ENCODE measurements around the gene USP40.

The USP40 gene

DNA sequence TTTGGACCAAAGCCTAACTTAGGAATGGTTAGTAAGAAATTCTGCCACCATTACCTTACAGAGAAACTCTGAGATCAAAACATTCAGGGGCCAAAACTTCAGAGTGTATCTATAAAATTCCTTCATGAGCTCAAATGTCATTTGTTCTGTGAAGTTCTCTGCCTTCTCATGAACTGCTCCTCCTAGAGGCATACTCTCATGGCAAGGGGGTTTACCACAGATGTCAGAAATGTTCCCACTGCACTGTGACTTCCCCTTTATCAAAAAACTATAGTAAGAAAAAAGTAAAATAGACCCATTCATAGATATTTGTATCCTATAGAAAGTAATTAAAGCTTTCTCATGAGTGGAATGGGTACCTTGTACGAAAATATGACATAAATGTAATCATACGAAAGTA is 68.5 kb downstream of the USP40 start:
- TF ChIP-seq, protein P1, sequence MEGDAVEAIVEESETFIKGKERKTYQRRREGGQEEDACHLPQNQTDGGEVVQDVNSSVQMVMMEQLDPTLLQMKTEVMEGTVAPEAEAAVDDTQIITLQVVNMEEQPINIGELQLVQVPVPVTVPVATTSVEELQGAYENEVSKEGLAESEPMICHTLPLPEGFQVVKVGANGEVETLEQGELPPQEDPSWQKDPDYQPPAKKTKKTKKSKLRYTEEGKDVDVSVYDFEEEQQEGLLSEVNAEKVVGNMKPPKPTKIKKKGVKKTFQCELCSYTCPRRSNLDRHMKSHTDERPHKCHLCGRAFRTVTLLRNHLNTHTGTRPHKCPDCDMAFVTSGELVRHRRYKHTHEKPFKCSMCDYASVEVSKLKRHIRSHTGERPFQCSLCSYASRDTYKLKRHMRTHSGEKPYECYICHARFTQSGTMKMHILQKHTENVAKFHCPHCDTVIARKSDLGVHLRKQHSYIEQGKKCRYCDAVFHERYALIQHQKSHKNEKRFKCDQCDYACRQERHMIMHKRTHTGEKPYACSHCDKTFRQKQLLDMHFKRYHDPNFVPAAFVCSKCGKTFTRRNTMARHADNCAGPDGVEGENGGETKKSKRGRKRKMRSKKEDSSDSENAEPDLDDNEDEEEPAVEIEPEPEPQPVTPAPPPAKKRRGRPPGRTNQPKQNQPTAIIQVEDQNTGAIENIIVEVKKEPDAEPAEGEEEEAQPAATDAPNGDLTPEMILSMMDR (IDR thresholded peaks at IDR 0.05; ENCODE audit: borderline replicate concordance, control extremely low read depth, extremely low read depth, insufficient read depth, missing control alignments): no peak
- DNase-seq (ENCODE audit: low spot score): no peak

DNA sequence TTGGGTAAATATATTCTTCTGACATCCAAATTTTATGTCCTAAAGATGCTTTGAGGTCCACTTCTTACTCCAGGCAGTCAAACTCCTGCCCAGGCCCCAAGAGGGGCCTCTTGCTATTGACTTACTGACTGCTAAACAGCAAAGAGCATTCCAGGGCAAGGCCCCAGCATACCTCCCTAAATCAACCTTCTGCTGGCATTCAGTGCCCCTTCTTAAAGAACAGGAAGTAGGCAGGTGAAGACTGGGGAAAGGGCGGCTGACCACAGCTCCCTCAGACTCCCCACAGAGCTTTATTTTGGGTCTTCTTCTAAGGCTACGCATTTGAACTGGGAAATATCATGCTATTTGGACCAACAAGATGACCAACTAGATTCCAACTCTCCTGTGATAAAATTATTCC is 68.9 kb downstream of the USP40 start:
- no peak for DNase-seq (ENCODE audit: low spot score)
- in situ Hi-C loops (cut with MboI; ENCODE audit: low sequenced_read_pairs, unreplicated experiment): no loop called here
- TF ChIP-seq, protein P1 (IDR thresholded peaks at IDR 0.05; ENCODE audit: borderline replicate concordance, control extremely low read depth, extremely low read depth, insufficient read depth, missing control alignments): no peak

More for the DNA sequence above, 68.5 kb downstream of the USP40 start:
- in situ Hi-C loops (cut with MboI; ENCODE audit: low sequenced_read_pairs, unreplicated experiment): no loop called here

DNA sequence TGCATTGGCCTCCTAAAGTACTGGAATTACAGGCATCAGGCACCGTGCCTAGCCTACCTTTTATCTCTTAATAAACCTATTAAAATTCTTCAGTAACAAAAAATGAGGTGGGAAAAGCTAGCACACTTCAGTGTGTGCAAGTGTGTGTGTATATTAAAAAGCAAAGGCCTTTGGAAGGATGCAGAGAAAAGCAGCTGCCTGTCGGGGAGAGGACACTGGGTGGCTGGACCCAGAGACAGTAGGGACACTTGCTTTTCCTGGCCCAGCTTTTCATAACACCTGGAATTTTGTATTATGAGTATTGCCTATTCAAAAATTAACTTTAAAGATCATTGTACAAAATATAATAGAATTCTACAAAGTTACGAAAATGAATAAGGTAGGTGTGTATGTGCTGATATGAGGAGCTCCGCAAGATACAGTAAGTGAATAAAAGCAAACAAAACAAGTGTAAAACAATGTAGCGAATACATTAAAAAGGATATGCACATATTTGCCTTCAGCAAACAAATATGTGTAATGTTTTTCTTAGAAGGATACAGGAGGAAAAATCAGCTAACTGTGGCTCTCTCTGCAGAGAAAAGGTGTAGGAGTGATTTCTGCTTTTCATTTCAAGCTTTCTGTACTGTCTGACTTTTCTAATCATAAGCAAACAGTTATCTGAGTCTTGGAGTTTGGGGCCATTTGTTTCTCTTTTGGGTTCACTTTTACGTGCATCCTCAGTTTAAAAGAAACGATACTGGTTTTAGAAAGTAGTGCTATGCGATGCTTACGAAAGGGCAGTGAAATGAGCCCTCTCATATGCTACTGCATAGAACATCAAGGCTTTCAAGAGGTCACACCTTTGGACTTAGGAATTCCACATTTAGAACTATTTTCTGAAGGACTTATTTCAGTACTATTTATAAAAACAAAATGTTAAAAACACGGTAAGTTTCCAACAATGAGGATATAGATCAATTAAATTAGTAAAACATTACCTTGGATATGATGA is 70.8 kb downstream of the USP40 start:
- TF ChIP-seq, protein P1 (IDR thresholded peaks at IDR 0.05; ENCODE audit: borderline replicate concordance, control extremely low read depth, extremely low read depth, insufficient read depth, missing control alignments): no peak
- no peak for DNase-seq (ENCODE audit: low spot score)
- in situ Hi-C loops (cut with MboI; ENCODE audit: low sequenced_read_pairs, unreplicated experiment): no loop called here

DNA sequence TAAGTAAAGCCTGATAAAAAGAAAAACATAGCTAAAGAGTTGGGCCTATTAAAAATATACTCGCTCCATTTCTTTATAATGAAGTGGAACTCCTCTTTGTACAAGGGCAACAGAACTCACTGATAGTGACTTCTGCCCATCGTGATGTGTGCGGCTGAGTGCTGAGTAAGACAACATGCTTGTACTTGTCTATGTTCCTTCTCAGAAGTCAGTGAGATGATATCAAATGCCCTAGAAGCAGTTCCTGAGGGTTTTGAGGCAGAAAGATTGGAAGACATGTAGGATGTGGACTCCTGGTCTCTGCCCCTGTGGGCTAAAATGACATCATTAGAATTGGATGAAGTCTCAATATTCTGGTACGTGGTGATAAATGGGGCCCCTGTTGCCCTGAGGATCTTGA is 73.8 kb downstream of the USP40 start:
- DNase-seq (ENCODE audit: low spot score): no peak

DNA sequence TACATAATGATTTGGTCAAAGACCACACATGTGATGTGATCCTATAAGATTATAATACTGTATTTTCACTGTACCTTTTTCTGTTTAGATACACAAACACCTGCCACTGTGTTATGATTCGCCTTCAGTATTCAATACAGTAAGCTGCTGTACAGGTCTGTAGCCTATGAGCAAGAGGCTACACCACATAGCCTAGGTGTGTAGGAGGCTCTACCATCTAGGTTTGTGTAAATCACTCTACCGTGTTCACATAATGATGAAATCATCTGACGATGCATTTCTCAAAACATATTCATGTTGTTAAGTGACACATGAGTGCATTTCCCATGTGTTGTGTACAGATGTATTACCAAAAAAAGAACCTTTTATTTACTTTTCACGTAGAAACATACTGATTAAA is 74.5 kb downstream of the USP40 start:
- in situ Hi-C loops (cut with MboI; ENCODE audit: low sequenced_read_pairs, unreplicated experiment): no loop called here
- DNase-seq (ENCODE audit: low spot score): no peak
- TF ChIP-seq, protein P1 (IDR thresholded peaks at IDR 0.05; ENCODE audit: borderline replicate concordance, control extremely low read depth, extremely low read depth, insufficient read depth, missing control alignments): no peak

More for the DNA sequence above, 73.8 kb downstream of the USP40 start:
- TF ChIP-seq, protein P1 (IDR thresholded peaks at IDR 0.05; ENCODE audit: borderline replicate concordance, control extremely low read depth, extremely low read depth, insufficient read depth, missing control alignments): no peak
- in situ Hi-C loops (cut with MboI; ENCODE audit: low sequenced_read_pairs, unreplicated experiment): no loop called here

DNA sequence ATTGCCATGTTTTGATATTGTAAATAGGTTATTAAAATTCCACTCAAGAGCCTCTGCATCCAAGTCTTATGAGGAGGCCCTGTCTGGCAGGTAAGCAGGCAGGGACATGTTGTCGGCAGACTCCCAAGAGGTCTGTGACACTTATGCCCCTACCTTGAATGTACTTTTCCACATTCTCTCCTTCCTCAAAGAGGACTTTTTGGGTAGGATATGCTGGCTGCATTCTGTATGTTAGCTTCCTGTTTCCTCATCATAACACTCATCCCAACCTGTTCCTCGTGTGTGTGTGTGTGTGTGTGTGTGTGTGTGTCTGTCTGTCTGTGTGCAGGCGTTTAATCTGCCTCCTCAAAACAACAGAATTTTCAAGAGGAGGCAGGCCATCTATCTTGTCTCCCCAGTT is 75.3 kb downstream of the USP40 start:
- no peak for DNase-seq (ENCODE audit: low spot score)
- in situ Hi-C loops (cut with MboI; ENCODE audit: low sequenced_read_pairs, unreplicated experiment): no loop called here
- TF ChIP-seq, protein P1 (IDR thresholded peaks at IDR 0.05; ENCODE audit: borderline replicate concordance, control extremely low read depth, extremely low read depth, insufficient read depth, missing control alignments): no peak
